Measurements from ENCODE around the gene TSPAN9.

Gene TSPAN9

DNA sequence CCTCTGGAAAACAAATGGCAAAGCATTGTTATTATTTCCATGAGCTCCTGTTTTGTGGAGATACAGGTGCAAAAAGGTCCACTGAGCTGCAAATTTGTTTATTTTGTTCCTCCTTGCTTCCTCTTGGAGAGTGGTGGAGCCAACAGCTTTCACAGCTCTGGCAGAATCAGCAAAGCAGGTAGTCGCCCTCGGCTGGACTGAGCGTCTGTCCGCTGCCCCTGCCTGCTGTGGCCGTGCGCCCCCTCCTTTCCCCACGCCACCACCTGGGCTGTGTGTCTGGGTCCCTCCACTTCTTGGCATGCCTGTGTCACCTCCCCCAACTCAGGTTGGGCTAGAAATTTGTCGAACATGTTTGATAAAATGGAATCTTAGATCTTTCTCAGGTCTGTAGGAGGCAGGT, 188.2 kb downstream of the TSPAN9 start:
- H3K18ac ChIP-seq (ENCODE audit: low read length): no peak overlapping the region
- no peak overlapping the region for H4K5ac ChIP-seq (ENCODE audit: low read length)
- H2BK5ac ChIP-seq (ENCODE audit: low read length): no peak overlapping the region
- no peak overlapping the region for H3K9ac ChIP-seq (ENCODE audit: low read length)
- no peak overlapping the region for H3K23ac ChIP-seq (ENCODE audit: low read length)
- H3K4me1 ChIP-seq (ENCODE audit: control insufficient read depth, low read depth, low read length): no peaks in the 10 kb centered on the region
- H3K4me3 ChIP-seq (ENCODE audit: low read length): no peak overlapping the region
- no peak overlapping the region for H3K27ac ChIP-seq (ENCODE audit: low read depth, low read length)
- no peak overlapping the region for H3K4ac ChIP-seq (ENCODE audit: low read depth, low read length)
- no peak overlapping the region for H3K56ac ChIP-seq (ENCODE audit: low read length)
- H3K36me3 ChIP-seq (ENCODE audit: control insufficient read depth, insufficient read depth, low read length): no peaks in the 10 kb centered on the region
- no peaks in the 10 kb centered on the region for H3K79me1 ChIP-seq (ENCODE audit: low read length)
- H4K8ac ChIP-seq (ENCODE audit: low read depth, low read length): no peak overlapping the region
- no peak for DNase-seq
- H3K27me3 ChIP-seq (ENCODE audit: insufficient read depth, low read length, poor library complexity): no peaks in the 10 kb centered on the region
- no peak overlapping the region for H2BK120ac ChIP-seq (ENCODE audit: low read depth, low read length)
- no peak overlapping the region for H2AK5ac ChIP-seq (ENCODE audit: low read length)
- no peaks in the 10 kb centered on the region for H3K79me2 ChIP-seq (ENCODE audit: control insufficient read depth, insufficient read depth, low read length)
- H3K4me2 ChIP-seq (ENCODE audit: low read length): no peak overlapping the region
- H2BK15ac ChIP-seq (replicated peaks; ENCODE audit: low read depth): no peak overlapping the region
- no CpG with 5 or more reads among the region's 8 CpGs for WGBS (ENCODE audit: extremely low coverage, insufficient coverage, low lambda C conversion rate)

DNA sequence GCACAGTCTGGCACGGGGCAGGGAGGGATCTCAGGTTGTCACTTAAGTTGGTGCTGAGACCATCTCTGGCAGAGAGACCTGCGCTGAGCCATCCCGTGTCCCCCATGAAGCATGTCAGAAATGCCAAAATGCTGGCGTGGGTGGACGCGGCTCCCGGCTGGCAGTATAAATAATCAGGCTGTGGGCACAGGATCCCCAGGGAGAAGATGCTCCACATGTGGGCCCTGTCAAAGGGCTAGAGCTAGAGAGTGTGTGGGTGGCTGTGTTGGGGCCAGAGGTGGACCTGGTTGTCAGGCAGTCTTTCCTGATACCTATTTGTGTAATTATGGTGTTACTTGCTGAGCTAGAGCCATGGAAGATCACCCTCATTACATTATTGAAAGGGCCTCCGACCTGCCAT, 189.5 kb downstream of the TSPAN9 start:
- no peaks in the 10 kb centered on the region for H3K27me3 ChIP-seq (ENCODE audit: insufficient read depth, low read length, poor library complexity)
- H3K4me3 ChIP-seq (ENCODE audit: low read length): no peak overlapping the region
- H3K18ac ChIP-seq (ENCODE audit: low read length): no peak overlapping the region
- no peaks in the 10 kb centered on the region for H3K4me1 ChIP-seq (ENCODE audit: control insufficient read depth, low read depth, low read length)
- H3K4ac ChIP-seq (ENCODE audit: low read depth, low read length): no peak overlapping the region
- H4K5ac ChIP-seq (ENCODE audit: low read length): no peak overlapping the region
- no peak overlapping the region for H3K9ac ChIP-seq (ENCODE audit: low read length)
- H2BK120ac ChIP-seq (ENCODE audit: low read depth, low read length): no peak overlapping the region
- no peak overlapping the region for H2BK15ac ChIP-seq (replicated peaks; ENCODE audit: low read depth)
- no peaks in the 10 kb centered on the region for H3K36me3 ChIP-seq (ENCODE audit: control insufficient read depth, insufficient read depth, low read length)
- no peak overlapping the region for H3K23ac ChIP-seq (ENCODE audit: low read length)
- no peak overlapping the region for H2AK5ac ChIP-seq (ENCODE audit: low read length)
- H4K8ac ChIP-seq (ENCODE audit: low read depth, low read length): no peak overlapping the region
- H3K56ac ChIP-seq (ENCODE audit: low read length): no peak overlapping the region
- no peaks in the 10 kb centered on the region for H3K79me2 ChIP-seq (ENCODE audit: control insufficient read depth, insufficient read depth, low read length)
- no peak overlapping the region for H3K4me2 ChIP-seq (ENCODE audit: low read length)
- H2BK5ac ChIP-seq (ENCODE audit: low read length): no peak overlapping the region
- H3K27ac ChIP-seq (ENCODE audit: low read depth, low read length): no peak overlapping the region
- DNase-seq: no peak
- no CpG with 5 or more reads among the region's 8 CpGs for WGBS (ENCODE audit: extremely low coverage, insufficient coverage, low lambda C conversion rate)
- H3K79me1 ChIP-seq (ENCODE audit: low read length): no peaks in the 10 kb centered on the region

DNA sequence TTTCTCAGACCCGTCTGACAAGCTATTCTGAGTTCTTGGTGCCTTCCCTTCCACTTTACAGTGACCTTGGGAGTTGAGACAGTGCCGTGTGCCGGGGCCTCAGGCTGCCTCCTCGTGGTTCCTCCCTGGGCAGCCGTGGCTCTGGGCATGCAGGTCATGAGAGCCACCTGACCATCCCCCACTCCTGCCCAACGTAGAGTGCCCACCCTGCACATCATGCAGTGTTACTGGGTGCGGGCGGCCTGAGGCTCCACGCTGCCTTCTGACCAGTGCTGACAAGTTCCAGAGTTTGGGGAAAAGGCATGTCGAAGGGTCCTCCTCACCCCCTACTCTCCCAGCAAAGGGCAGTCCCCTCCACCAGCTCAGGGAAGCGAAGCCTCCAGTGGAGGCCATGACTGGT, 190.5 kb downstream of the TSPAN9 start:
- Histone ChIP-seq H4K8ac (ENCODE audit: low read depth, low read length) (no peak overlapping the region), H3K18ac (ENCODE audit: low read length) (no peak overlapping the region), H2BK5ac (ENCODE audit: low read length) (no peak overlapping the region), H3K4me2 (ENCODE audit: low read length) (no peak overlapping the region), H3K56ac (ENCODE audit: low read length) (no peak overlapping the region), H3K36me3 (ENCODE audit: control insufficient read depth, insufficient read depth, low read length) (no peaks in the 10 kb centered on the region), H3K4ac (ENCODE audit: low read depth, low read length) (no peak overlapping the region), H3K79me1 (ENCODE audit: low read length) (no peaks in the 10 kb centered on the region), H3K27me3 (ENCODE audit: insufficient read depth, low read length, poor library complexity) (no peaks in the 10 kb centered on the region), H3K79me2 (ENCODE audit: control insufficient read depth, insufficient read depth, low read length) (no peaks in the 10 kb centered on the region), H3K4me1 (ENCODE audit: control insufficient read depth, low read depth, low read length) (no peaks in the 10 kb centered on the region), H2BK120ac (ENCODE audit: low read depth, low read length) (no peak overlapping the region), H3K4me3 (ENCODE audit: low read length) (no peak overlapping the region), H4K5ac (ENCODE audit: low read length) (no peak overlapping the region), H3K9ac (ENCODE audit: low read length) (no peak overlapping the region), H2BK15ac (replicated peaks; ENCODE audit: low read depth) (no peak overlapping the region), H3K23ac (ENCODE audit: low read length) (no peak overlapping the region), H2AK5ac (ENCODE audit: low read length) (no peak overlapping the region), H3K27ac (ENCODE audit: low read depth, low read length) (no peak overlapping the region)
- DNase-seq: no peak
- WGBS (ENCODE audit: extremely low coverage, insufficient coverage, low lambda C conversion rate): no CpG with 5 or more reads among the region's 11 CpGs

DNA sequence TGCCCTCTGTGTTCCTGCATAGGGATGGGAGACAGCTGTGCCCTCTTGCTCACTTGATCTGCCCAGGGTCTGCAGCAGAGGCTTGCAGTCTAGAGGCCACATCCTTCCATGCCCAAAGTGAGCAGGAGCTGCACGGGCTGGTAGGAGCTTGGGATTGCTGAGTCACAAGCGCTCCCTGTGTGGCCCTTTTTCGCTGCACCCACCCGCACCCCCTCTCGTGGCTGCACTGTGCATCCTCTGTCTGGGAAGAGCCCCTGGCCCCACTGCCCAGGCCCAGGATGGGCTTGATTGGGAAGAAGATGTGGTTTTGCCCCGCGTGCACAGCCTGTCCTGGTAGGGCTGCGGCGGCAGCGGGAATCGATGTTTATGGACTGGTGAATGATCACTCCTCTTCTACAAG, 192.4 kb downstream of the TSPAN9 start:
- no peak overlapping the region for H3K9ac ChIP-seq (ENCODE audit: low read length)
- no CpG with 5 or more reads among the region's 11 CpGs for WGBS (ENCODE audit: extremely low coverage, insufficient coverage, low lambda C conversion rate)
- no peak overlapping the region for H2AK5ac ChIP-seq (ENCODE audit: low read length)
- H4K8ac ChIP-seq (ENCODE audit: low read depth, low read length): no peak overlapping the region
- H3K36me3 ChIP-seq (ENCODE audit: control insufficient read depth, insufficient read depth, low read length): no peaks in the 10 kb centered on the region
- no peak overlapping the region for H2BK120ac ChIP-seq (ENCODE audit: low read depth, low read length)
- H3K4me3 ChIP-seq (ENCODE audit: low read length): no peak overlapping the region
- H3K56ac ChIP-seq (ENCODE audit: low read length): no peak overlapping the region
- H3K27me3 ChIP-seq (ENCODE audit: insufficient read depth, low read length, poor library complexity): no peaks in the 10 kb centered on the region
- H3K4ac ChIP-seq (ENCODE audit: low read depth, low read length): no peak overlapping the region
- H3K27ac ChIP-seq (ENCODE audit: low read depth, low read length): no peak overlapping the region
- H3K79me1 ChIP-seq (ENCODE audit: low read length): no peaks in the 10 kb centered on the region
- no peaks in the 10 kb centered on the region for H3K4me1 ChIP-seq (ENCODE audit: control insufficient read depth, low read depth, low read length)
- no peak for DNase-seq
- no peaks in the 10 kb centered on the region for H3K79me2 ChIP-seq (ENCODE audit: control insufficient read depth, insufficient read depth, low read length)
- H2BK5ac ChIP-seq (ENCODE audit: low read length): no peak overlapping the region
- H2BK15ac ChIP-seq (replicated peaks; ENCODE audit: low read depth): no peak overlapping the region
- H3K4me2 ChIP-seq (ENCODE audit: low read length): no peak overlapping the region
- H3K18ac ChIP-seq (ENCODE audit: low read length): no peak overlapping the region
- H4K5ac ChIP-seq (ENCODE audit: low read length): no peak overlapping the region
- H3K23ac ChIP-seq (ENCODE audit: low read length): no peak overlapping the region

- DNase-seq: peak; percentile 25
- Histone ChIP-seq H3K56ac (ENCODE audit: low read length) (no peak overlapping the region), H2AK5ac (ENCODE audit: low read length) (no peak overlapping the region), H3K27me3 (ENCODE audit: insufficient read depth, low read length, poor library complexity) (no peaks in the 10 kb centered on the region), H3K9ac (ENCODE audit: low read length) (no peak overlapping the region), H3K4ac (ENCODE audit: low read depth, low read length) (no peak overlapping the region), H3K23ac (ENCODE audit: low read length) (no peak overlapping the region), H3K36me3 (ENCODE audit: control insufficient read depth, insufficient read depth, low read length) (no peaks in the 10 kb centered on the region), H2BK15ac (replicated peaks; ENCODE audit: low read depth) (no peak overlapping the region), H2BK120ac (ENCODE audit: low read depth, low read length) (no peak overlapping the region), H3K4me3 (ENCODE audit: low read length) (no peak overlapping the region), H2BK5ac (ENCODE audit: low read length) (no peak overlapping the region), H3K79me1 (ENCODE audit: low read length) (no peaks in the 10 kb centered on the region), H4K8ac (ENCODE audit: low read depth, low read length) (no peak overlapping the region), H3K27ac (ENCODE audit: low read depth, low read length) (no peak overlapping the region), H3K18ac (ENCODE audit: low read length) (no peak overlapping the region), H4K5ac (ENCODE audit: low read length) (no peak overlapping the region), H3K79me2 (ENCODE audit: control insufficient read depth, insufficient read depth, low read length) (no peaks in the 10 kb centered on the region), H3K4me1 (ENCODE audit: control insufficient read depth, low read depth, low read length) (no peaks in the 10 kb centered on the region), H3K4me2 (ENCODE audit: low read length) (no peak overlapping the region)
- no CpG with 5 or more reads among the region's 1 CpG for WGBS (ENCODE audit: extremely low coverage, insufficient coverage, low lambda C conversion rate)
Measured at GRCh38 chr12:3271146-3271545, 194.0 kb downstream of the TSPAN9 start.

DNA sequence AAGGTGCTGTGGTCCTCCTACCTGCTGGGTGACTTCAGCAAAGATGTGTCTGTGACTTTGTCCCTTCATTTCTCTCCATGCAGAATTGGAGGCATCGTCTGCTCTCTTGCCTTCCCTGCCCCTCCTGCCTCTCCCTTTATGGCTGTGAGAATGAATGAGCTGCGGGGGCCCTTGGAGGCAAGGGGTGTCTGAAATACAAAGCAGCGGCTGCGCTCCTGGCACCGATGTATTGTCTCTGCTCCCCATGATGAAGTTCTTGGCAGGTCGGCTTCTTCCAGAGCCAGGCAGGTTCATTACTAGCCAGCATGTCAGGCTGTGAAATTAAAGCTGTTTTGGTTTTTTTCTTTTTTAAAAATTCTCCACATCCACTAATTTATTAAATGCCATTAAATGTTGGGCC, 194.5 kb downstream of the TSPAN9 start:
- Histone ChIP-seq H3K9ac (ENCODE audit: low read length) (no peak overlapping the region), H2BK5ac (ENCODE audit: low read length) (no peak overlapping the region), H3K36me3 (ENCODE audit: control insufficient read depth, insufficient read depth, low read length) (no peaks in the 10 kb centered on the region), H3K56ac (ENCODE audit: low read length) (peak overlapping the region; percentile 5), H2AK5ac (ENCODE audit: low read length) (no peak overlapping the region), H3K4ac (ENCODE audit: low read depth, low read length) (no peak overlapping the region), H3K27me3 (ENCODE audit: insufficient read depth, low read length, poor library complexity) (no peaks in the 10 kb centered on the region), H2BK15ac (replicated peaks; ENCODE audit: low read depth) (no peak overlapping the region), H3K4me3 (ENCODE audit: low read length) (no peak overlapping the region), H4K5ac (ENCODE audit: low read length) (no peak overlapping the region), H4K8ac (ENCODE audit: low read depth, low read length) (no peak overlapping the region), H2BK120ac (ENCODE audit: low read depth, low read length) (no peak overlapping the region), H3K18ac (ENCODE audit: low read length) (no peak overlapping the region), H3K4me2 (ENCODE audit: low read length) (no peak overlapping the region), H3K4me1 (ENCODE audit: control insufficient read depth, low read depth, low read length) (no peaks in the 10 kb centered on the region), H3K23ac (ENCODE audit: low read length) (no peak overlapping the region), H3K79me1 (ENCODE audit: low read length) (no peaks in the 10 kb centered on the region), H3K79me2 (ENCODE audit: control insufficient read depth, insufficient read depth, low read length) (no peaks in the 10 kb centered on the region), H3K27ac (ENCODE audit: low read depth, low read length) (no peak overlapping the region)
- no CpG with 5 or more reads among the region's 6 CpGs for WGBS (ENCODE audit: extremely low coverage, insufficient coverage, low lambda C conversion rate)
- DNase-seq: no peak
